NCI-H146 treated with DMSO at 0.1 percent for 48 hours (cell line): ENCODE data around the gene SH2D4B.
"Not testable (repeated sequence)": the region's sequence is repeated elsewhere in the genome, so short reads cannot be mapped to it uniquely, and the experiment has no call there.

Experiments
- DNase-seq: peaks from one replicate; lab custom pipeline; 2025; ENCODE audit not compliant: unreplicated experiment; lab: John Stamatoyannopoulos, UW

SH2D4B gene

DNA sequence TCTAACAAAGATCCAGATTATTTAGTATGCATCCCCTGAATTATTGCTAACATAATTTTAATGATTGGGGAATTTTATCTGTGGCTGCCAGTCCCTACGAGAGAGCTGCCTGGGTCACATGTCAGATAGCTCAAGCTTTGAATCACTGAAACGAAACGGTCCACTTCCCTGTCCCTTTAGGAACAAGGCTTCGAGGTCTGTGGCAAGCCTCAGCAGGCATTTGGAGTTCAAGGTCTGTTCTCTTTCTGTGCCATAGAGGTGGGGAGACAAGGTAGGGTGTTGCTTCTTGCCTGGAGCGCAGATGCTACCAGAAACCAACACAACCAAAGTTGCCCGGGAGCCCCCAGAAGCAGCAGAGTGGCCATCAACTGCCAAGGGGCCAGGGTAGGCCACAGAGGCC lies 13.9 kb upstream of the SH2D4B start:
- no peak for DNase-seq

GRCh38 chr10:80524190-80524909 lies 13.4 kb upstream of the SH2D4B start:
- DNase-seq = no peak

- DNase-seq = no peak
Observed at GRCh38 chr10:80526218-80526617, 11.5 kb upstream of the SH2D4B start.

DNA sequence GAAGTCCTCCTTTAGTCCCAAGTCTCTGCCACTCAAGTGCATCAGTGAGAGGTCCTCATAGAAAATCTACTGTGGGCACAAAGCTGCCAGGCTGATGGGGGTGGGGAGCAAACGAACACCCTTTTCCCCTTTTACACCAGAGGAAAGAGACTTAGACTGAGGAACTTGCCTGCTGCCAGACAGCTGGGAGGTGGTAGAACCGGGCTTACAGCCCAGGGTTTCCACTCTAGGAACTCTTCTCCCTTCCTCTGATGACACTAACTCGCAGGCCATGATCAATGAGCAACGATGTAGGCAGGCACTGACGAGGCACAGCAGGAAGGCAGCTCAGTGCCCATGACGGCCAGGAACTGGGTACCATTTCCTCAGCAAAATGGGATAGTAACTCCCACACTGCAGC lies 11.0 kb upstream of the SH2D4B start:
- no peak for DNase-seq

DNA sequence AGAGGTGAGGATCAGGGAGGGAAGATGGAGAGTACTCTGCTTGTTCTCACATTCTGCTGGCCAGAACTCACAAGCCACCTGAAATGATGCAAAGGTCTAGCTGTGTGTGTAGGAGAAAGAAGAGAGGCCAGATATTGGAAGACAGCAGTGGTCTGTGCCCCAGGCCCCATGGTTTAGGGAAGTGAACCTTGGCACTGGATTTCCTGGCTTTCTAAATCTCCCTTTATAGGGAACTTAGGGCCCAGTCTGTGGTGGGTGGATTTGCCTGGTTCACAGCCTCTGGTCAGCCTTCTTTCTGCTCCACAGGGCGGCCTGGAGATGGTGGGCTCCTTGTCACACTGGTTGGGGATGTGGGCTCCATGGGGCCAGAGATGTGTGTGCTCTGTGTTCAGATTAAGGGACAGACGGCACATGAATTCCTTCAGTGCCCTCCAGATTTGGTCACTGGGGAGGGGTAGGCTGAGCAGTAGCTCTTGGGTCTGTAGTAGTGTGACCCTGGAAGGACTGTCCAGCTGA lies 9.5 kb upstream of the SH2D4B start:
- no peak for DNase-seq

DNA sequence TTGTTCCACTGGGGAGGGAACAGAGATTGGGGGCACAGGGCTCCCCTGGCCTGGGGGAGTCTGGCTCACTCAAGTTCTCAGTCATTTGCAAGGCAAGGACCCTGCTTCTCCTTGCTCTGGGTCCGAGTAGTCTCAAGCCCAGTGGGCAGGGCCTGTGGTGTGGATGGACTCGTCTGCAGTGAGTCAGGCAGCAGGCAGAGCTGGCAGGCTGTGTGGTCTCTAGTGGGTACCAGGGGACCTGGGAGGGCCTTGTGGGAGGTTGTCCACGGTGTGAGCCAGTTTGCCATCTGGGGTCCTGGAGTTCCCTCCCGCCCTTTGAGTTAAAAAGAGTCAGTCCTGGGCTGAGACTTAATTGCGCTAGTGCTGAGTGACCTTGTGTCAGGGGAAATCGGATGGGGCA lies 8.8 kb upstream of the SH2D4B start:
- no peak for DNase-seq

- DNase-seq = no peak
Observed at GRCh38 chr10:80529604-80530003, 8.1 kb upstream of the SH2D4B start.

DNA sequence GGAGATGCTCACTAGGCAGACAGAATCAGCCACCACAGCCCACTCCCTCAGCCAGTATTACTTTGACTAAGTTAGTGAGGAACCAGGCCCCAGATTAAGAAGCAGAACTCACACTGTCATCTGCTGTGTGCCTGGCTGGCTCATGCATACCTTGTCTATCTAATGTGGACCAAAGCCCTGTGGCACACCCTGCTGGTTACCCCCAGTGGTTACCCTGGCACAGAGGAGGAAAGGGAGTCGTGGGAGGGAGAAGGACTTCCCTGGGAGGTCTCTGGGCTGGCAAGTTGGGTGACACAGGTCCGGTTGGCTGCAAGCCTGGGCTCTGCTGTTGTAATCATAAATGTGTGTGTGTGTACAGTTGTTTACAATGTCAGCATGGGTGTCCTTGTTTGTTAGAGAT lies 7.5 kb upstream of the SH2D4B start:
- no peak for DNase-seq

- no peak for DNase-seq
Observed at GRCh38 chr10:80530816-80531215, 6.9 kb upstream of the SH2D4B start.

GRCh38 chr10:80532571-80532970 lies 5.1 kb upstream of the SH2D4B start:
- DNase-seq = no peak

DNA sequence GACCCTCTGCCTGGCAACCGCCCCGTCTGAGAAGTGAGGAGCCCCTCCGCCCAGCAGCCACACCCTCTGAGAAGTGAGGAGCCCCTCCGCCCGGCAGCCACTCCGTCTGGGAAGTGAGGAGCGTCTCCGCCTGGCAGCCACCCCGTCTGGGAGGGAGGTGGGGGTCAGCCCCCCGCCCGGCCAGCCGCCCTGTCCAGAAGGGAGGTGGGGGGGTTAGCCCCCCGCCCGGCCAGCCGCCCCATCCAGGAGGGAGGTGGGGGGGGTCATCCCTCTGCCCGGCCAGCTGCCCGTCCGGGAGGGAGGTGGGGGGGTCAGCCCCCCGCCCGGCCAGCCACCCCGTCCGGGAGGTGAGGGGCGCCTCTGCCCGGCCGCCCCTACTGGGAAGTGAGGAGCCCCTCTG lies 3.6 kb upstream of the SH2D4B start:
- DNase-seq = not testable (repeated sequence)

DNA sequence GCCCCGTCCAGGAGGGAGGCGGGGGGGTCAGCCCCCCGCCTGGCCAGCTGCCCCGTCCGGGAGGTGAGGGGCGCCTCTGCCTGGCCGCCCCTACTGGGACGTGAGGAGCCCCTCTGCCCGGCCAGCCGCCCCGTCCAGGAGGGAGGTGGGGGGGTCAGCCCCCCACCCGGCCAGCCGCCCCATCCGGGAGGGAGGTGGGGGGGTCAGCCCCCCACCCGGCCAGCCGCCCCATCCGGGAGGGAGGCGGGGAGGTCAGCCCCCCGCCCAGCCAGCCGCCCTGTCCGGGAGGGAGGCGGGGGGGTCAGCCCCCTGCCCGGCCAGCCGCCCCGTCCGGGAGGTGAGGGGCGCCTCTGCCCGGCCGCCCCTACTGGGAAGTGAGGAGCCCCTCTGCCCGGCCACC lies 3.1 kb upstream of the SH2D4B start:
- DNase-seq = not testable (repeated sequence)

- no peak for DNase-seq
Observed at GRCh38 chr10:80535671-80536360, 1.9 kb upstream of the SH2D4B start.

DNA sequence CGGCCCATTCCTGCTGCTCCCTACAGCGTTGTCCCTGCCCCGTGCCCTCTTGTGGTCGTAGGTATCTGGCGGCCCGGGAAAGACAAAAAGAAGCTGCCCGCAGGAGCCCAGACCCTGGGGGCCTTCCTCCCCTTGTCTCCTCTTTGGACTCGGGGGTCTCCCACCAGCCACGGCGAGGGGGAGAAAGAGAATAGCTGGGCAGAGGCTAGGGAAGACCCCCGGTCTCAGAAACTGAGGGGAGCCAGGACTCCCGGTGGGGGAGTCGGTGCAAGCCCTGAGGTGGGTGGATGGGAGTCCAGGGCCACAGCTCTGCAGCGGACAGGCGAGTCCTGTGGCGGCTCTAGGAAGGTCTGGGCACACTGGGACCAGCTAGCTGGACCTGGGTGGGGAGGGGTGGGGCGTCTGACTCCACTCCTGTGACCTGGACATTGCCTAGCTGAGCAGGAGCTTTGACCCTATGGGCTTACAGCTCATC lies 1.3 kb upstream of the SH2D4B start:
- DNase-seq = no peak

DNA sequence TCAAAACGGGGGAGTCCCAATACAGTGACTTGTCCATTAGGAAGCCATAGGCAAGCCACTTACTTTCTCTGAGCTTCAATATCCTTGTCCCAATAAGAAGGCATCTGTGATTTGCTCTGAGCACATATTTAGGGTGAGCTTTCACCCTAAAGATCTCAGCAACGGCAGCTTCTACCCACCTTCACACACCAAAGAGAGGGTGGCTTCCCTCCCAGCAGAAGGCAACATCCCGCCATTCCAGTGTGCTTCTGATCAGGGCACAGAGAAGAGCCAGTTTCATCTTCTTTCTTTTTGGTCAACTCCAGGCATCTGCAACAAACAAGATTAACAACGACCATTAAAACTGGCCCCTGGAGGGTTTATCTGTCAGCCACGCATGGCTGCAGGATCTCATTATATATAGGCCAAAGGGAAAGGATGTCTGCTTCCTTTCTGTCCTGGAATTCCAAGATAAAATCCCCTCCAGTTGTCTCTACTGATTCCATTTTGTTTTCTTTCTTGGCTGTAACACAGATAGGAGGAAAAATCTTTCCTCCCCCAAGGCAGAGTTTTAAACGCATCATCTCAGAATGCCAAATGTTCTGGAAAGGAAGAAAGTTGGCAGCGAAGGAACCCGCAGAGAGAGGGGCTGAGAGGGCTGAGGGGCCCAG lies 491 bp upstream of the SH2D4B start:
- no peak for DNase-seq

DNA sequence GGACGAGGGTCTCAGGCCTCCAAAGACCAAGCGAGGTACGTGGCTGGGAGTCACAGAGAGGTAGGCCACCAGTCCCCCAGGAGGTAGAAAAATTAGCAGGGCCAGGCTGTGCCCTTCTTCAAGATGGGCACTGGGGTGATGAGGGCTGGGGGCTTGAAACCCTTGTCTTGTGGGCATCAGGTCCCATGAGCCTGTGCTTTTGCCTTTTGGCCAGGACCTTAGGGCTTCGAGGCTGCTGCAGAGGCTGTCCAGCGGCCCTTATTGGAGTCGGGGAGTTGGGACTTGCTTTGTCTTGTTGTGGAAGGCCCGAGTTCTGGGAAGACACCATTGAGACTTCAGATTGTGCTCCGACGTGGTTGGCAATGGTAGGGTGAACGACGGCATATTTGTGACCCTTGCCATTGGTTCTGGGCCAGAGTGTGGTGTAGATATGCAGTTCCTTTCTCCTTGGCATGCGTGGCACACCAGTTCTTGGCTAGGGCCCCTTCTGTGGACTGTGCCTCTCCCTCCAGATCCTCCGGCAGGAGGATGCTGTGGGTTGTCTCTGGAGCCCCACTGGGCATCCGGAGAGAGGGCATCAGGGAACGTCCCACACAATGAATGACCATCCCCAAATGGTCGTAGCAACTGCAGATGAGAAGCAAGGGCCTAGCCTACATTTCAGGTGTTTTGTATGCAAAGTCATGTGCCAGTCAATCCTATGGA lies 931 bp downstream of the SH2D4B start:
- DNase-seq = no peak

DNA sequence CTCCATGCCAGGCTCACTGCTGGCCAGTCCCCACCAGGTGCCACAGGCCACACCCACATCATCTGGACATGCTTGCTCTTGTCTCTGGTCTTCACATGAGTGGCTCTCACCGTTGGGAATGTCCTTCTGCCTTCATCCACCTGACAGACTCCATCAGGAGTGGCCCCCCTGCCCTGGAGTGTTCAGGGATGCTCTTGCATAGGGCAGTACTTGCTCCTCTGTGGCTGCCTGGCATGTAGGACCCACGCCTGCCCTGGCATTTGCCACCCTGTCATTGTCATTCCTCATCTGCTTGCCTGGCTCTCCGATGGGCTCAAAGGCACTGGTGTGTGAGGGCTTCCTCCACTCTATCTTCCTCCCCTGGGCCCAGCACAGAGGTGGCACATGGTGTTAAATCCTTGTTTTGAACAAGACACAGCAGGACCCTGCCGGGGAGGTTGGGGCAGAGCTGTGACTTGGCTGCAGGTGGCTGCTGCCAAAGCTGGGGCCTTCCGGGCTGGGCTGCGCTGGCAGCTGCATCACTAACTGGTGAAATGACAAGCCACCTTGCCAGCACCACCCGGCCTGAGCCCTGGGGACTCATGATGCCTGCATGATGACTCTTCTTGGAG lies 1.8 kb downstream of the SH2D4B start:
- no peak for DNase-seq

GRCh38 chr10:80540136-80540535 lies 2.4 kb downstream of the SH2D4B start:
- no peak for DNase-seq

- no peak for DNase-seq
Observed at GRCh38 chr10:80540618-80540980, 2.9 kb downstream of the SH2D4B start.

DNA sequence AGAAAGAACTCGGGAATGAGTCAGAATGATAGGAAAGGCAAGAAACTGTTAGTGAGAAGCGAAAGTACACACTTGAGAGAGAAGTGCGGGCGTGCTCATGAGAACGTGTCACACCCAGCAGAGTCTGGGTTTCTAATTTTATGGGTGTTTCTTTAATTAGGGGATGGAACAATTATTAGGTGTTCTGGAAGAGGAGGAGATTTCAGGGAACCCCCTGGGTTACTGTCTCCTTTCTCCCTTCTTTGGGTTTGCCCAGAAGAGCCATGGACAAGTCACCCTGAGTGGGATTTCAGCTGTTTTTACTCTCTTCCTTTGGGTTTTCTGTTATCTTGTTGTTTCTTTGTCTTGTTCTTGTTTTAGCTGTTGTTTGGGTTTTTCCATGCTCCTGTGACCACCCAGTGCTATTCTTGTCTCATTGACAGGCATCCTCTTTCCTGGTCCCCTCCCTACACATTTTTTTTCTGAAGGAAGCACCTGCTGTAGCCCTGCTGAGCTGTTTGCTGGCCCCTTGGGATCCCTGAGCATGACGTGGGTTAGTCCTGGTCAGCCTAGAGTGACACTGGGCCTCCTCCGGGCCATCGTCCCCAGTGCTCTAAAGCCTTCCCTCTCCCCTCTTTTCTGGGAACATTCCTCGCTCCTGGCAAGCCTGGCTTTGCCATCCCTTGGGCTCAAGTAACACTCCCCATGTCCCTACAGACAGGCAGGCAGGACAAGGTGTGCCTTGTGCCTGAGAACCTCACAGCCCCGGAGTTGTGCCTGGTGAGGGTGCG lies 3.5 kb downstream of the SH2D4B start:
- peak; percentile 28 for DNase-seq
